GM11168 (cell line): Measurements from ENCODE around the gene EXD3.

ENCODE experiments used
- in situ Hi-C: fragments of 300-500 bp; cut with MboI; formaldehyde crosslinking; loops from one replicate; pipeline ENCODE4 v1.12.0; 2022; ENCODE audit warnings: low sequenced_read_pairs; ENCODE audit not compliant: unreplicated experiment

Gene EXD3

DNA sequence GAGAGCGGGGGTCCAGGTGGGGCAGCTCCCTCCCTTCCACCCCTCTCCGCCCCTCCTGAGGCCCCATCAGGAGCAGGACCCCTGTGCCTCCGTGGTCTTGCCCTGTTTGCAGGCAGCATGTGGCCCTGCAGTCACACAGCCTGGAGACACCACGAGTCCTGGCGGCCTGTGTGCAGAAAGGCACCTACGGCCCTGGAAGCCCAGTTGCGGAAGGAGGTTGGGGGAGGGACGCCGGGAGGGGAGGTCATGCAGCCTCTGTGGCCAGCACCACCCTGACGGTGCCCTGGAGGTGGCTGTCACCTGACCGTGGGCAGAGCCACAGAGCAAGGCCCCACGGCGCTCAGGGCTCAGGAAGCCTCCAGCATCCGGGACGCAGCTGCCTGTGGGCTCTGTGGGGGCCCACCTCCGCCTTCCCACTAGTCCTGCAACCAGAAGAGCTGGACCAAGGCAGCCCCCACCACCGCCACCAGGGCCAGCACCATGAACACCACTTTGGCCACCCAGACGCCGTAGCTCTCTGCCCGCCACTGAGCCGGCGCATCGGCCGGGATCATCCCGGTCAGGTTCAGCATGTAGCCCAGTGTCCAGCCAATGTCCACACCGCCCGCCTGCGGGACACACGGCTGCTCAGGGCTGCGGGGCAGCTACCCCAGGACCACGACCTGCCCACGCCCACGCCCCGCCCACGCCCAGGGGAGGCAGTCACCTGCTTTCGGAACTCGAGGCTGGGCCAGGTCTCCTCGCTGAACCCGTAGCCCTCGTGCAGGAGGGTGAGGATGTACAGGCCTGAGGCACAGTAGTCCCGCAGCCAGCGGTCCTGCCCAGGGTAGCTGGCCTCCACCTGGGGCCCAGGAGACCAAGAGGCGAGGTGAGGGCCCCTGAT lies 11.8 kb upstream of the EXD3 start:
- in situ Hi-C loops, result no loop called here

DNA sequence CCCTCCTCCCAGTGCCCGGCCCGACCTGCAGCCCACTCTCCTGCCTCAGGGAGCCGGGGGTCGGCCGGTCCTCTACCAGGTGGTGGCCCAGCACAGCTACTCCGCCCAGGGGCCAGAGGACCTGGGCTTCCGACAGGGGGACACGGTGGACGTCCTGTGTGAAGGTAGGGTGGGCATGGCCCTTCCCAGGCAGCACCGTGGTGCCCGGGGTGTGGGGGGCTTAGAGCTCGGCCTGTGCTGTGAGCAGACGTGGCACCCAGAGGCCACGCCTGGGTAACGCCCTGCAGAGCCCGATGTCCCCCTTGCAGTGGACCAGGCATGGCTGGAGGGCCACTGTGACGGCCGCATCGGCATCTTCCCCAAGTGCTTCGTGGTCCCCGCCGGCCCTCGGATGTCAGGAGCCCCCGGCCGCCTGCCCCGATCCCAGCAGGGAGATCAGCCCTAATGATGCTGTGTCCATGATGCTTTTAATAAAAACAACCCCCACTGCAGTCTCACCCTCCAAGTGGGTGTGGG lies 11.0 kb upstream of the EXD3 start:
- in situ Hi-C loops, result no loop called here

DNA sequence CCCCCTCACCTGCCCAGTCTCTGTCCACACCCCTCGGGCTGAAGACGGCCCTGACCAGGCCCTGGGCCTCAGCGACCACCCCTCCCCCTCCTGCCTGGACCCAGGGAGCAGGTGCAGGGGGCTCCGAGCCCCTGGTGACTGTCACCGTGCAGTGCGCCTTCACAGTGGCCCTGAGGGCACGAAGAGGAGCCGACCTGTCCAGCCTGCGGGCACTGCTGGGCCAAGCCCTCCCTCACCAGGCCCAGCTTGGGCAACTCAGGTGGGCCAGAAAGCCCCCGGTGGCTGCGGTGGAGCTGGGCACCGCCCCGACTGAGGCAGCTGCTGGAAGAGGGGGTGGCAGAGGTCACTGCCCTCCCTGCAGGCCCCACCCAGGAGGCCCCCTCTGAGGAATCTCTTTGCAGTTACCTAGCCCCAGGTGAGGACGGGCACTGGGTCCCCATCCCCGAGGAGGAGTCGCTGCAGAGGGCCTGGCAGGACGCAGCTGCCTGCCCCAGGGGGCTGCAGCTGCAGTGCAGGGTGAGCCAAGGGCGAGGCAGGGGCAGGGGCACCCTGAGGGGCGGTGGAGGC lies 10.5 kb upstream of the EXD3 start:
- in situ Hi-C loops, result no loop called here

DNA sequence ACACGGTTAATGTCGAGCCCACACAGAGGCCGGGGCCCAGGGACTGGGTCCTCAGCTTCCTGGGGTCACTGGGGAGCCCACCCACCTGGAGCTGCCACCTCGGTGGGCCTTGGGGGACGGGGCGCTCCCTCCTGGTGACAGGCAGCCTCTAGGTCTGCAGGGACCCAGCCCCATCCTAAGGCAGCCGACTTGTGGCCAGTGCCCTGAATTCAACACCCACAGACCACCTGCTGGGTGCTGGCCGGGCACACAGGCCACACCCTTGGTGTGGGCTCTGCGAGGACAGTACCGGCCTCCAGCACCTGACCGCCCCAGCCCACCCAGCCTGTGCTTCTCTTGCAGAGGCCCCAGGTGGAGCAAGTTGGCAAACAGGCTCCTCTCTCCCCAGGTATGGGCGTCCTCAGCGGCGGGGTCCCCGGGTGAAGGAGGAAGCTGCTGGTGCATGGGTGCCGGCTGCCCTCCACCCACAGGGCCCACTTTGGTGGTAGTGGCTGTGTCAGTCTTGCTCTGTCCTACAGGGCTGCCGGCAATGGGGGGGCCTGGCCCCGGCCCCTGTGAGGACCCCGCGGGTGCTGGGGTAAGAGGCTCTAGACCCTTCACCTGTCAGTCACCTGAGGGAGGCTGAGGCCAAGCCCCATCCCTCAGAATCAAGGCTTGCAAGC lies 9.9 kb upstream of the EXD3 start:
- in situ Hi-C loops, result no loop called here

DNA sequence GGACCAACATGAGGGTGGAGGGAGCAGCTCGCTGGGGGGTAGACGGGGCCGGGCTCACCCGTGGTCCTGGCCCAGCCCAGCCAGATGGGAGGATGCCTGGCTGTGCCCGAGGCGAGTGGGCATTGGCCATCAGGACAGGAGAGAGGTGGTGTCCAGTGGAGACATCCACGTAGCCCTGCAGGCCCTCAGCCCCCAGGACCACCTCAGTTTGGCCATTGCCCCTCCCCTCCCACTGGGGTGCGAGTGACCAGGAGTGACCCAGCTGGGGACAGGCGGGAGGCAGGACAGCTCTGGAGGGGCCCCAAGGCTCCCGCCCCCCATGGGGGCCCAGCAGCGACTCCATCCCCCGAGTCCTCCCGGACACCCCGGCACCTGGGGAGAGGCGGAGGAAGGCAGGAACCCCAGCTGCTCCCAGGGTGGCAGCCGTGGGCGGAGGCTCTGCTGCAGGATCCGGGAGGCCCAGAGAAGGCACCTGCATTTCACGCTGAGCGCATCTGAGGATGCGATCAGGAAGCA lies 8.5 kb upstream of the EXD3 start:
- in situ Hi-C loops, result no loop called here

DNA sequence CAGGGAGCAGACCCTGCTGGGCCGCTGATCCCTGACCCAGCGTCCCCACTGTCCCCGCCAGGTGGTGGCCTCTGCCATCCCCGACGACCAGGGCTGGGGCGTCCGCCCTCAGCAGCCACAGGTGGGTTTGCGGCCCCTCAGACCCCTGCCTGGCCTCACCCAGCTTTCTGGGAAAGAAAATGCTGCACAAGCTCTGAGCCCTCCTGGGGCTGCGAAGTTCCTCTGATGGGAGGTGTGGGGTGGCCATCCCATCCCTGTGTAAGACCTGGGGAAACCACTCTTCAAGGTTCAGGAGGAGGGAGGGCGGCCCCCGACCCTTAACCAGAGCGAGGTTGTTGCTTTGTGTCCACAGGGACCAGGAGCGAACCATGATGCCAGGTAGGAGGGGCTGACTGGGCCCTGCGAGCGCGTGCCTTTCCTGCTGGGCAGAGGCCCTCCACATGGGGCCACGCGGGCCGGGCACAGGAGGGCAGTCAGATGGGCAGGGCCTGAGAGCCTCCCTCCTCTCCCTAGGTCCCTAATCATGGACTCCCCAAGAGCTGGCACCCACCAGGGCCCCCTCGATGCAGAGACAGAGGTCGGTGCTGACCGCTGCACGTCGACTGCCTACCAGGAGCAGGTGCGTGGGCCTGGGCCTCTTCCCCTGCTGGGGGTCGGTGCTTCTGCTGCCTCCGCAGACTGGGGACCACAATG lies 7.9 kb upstream of the EXD3 start:
- in situ Hi-C loops, result no loop called here

DNA sequence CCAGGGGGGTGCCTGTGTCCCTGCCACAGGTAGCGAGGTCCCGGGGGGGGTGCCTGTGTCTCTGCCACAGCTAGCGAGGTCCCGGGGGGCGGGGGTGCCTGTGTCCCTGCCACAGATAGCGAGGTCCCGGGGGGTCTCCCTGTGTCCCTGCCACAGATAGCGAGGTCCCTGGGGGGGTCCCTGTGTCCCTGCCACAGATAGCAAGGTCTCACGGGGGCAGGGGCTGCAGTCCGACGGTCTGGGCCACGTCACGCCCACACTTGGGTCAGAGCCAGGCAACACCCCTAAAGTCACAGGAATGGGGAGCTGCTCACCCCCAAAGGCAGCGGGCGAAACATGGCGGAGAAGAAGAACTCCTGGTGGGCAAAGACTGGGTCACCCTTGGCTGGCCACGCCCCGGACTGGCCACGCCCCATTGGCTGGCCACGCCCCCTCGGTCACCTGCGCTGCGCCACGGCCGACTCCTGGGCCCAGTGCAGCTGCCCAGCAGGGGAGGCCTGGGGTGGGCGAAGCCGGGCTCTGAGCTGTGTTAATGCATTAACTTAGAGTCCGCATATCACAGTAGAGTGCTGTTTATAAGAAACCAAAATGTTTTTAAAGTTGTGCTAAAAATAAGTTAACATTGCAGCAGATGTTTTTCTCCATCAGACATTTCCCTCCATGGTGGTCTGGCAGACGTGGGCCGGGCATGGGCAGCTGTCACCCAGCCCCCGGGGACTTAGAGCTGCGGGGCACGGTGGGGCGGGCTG lies 7.2 kb upstream of the EXD3 start:
- in situ Hi-C loops, result no loop called here

DNA sequence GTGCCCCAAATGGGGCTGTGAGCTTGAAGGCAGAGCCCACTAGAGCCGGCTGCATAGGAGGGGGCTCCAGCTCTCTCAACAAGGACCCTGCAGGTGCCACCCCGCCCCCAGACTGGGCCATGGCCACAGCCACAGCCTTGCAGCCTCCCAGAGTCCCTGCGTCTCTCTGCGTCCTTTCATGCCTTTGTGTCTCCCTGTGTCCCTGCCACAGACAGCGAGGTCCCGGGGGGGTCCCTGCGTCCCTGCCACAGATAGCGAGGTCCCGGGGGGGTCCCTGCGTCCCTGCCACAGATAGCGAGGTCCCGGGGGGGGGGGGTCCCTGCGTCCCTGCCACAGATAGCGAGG lies 6.6 kb upstream of the EXD3 start:
- in situ Hi-C loops, result no loop called here

DNA sequence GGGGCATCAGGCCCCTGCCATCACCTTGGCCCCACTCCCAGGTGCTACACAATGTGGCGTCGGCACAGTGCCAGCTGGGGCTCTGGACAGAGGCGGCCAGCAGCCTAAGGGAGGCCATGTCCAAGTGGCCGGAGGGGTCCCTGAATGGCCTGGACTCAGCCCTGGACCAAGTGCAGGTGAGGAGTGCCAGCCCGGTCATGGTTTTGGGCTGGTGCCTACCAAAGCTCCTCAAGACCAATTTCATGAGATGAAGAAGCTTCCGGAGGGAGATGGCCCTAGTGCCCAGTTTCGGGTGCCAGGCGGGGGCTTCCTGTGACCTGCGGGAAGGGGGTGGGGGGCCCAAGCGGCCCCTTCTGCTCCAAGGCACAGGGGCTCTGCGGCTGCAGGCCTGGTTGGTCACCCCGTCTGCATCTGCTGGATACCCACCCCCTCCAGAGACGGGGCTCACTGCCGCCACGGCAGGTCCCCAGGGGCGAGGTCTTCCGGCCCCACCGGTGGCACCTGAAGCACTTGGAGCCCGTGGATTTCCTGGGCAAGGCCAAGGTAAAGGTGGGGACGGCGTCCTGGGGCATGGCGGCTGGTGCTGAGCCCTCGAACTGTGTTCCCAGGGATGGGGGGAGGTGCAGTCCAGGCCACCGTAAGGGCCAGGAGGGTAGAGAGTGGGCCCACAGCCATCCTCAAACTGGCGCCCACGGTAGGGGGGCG lies 6.0 kb upstream of the EXD3 start:
- in situ Hi-C loops, result no loop called here

DNA sequence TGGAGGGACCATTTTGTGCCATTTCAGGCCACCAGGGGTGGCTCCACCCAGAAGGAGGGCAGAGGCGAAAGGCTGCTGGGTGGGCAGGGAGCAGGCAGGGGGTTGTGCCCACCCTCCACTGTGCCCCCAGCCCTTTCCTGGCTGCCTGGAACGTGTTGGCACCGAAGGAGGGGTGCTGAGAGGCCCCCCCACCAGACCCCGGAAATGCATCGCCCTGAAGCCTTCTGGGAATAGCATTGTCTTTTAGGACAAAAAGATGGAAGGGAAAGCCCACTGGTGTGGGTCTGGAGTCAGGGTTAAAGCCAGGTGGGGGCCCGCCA lies 5.3 kb upstream of the EXD3 start:
- in situ Hi-C loops, result no loop called here

DNA sequence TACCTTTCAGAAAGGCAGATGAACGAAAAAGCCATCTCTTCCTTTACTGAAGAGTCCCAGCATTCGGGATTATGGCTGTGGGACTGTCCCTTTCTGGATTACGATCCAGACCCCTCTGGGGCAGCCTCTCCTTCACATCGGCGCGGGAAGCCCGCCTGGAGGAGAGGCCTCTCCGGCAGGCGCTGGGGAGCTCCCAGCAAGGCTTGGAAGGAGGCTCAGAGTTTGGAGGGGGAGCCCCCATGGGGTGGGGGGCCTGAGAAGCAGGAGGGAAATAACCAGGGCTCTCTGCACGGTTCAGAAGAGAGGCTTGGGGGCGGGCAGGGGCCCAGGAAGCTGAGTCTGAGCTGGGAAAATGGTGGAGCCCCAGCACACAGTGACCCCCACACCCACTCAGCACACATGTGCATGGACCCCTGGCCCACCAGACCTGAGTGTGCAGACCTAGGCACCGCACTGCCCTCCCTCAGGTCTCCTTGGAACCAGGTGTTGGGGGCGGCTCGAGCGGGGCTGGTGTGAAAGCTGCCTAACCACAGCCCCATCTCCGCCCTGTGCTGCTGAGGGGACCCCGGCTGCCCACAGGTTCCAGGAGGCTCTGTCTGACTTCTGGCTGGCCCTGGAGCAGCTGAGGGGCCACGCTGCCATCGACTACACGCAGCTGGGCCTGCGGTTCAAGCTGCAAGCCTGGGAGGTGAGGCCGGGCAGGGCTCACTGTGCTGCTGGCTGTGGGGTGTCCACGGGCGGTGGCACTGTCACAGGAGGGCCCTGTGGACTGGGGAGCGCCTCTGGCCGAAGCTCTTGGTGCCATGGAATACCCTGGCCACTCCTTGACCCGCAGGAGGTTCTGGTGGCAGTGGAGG lies 4.7 kb upstream of the EXD3 start:
- in situ Hi-C loops, result no loop called here

DNA sequence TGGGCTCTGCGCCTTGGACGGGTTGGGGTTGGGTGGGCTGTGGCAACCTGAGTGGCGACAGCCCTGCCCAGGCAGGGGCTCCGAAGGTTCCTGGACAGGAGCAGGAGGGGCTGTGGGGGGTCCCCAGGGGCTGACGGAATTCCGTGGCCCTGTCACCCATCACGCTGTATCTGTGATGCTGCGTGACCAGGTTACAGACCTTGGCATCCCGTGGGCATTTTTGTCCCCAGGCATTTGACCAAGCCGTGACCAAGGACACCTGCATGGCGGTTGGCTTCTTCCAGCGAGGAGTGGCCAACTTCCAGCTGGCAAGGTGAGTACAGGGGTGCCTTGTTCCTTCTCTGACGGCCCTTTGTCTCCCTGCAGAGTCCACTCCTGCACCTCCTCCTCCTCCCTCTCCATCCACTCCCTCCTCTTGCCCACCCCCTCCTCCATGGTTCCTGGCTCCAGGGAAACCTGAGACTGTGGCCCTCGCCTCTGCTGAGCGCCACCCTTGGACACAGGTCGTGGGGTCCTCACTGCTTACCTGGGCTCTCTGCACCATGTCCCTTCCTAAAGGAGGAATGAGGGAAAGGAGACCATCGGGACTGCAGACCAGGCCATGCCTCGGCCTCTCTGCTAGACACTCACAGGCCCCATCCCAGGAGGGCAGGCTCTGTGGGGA lies 3.2 kb upstream of the EXD3 start:
- in situ Hi-C loops, result no loop called here

DNA sequence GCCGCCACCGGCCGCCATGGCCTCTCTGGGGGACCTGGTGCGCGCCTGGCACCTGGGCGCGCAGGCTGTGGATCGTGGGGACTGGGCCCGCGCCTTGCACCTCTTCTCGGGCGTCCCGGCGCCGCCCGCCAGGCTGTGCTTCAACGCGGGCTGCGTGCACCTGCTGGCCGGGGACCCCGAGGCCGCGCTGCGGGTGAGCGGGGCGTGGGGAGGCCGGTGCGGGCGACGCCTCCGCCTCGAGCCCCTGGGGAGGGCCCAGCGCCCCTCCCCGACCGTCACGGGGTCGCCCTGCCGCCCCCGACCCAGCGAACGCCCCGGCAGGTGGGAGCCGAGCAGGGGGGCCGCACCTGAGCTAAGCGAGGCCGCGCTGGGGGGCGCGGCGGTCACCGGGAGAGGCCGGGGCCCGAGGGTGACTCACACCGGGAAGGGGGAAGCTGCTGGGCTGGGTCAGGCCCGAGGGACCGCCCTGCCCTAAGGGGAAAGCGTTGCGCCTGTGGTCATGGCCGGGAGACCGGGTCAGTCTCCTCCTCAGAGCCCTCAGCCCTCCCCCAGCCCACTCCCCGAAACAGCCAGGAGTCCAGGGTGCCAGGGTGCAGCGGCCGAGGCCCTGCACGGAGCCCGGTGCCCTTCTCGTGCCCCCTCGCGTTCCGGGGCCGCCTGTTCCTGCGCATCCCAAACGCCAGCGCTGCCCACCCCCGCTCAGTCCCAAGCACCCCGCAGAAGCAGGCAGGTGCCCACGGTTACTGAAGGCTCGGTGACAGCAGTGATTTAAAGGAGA lies 741 bp upstream of the EXD3 start:
- in situ Hi-C loops, result loop anchor here (25.0 kb wide), 1 partner anchor 311 kb away; the partner anchor contains the start of gene DPP7

DNA sequence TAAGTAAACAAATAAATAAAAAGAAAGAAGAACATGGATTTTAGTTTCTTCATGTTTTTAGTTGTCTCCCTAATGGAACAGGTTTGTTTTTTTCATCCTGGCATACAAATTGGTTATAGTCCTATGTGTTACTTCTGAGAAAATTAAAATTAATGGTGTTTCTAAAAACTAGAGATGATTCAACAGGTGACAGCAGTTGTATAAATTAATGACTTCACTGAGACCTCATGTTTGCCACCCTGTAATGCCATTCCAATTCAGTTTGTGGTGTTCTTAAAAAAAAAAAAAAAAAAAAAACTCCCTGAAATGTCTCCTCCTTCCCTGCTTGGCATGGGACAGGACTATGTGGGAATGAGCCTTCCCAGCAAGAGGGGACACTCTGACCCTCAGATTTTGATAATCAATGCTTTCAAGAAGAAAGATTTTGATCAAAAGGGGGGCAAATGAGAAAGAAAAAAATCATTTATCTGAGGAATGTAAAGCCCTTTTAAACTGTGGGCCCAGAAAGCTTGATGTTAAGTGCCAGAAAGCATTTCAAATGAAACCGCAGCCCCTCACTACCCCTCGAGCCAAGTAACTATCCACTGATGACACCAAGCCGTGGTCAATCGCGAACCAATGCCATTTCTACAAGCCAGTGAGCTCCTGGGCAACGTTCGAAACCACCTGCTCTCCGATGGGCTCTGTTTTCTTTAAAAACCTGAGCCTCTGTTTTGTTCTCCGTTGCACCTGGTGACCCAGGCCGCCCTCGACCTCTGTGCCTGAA lies 941 bp downstream of the EXD3 start:
- in situ Hi-C loops, result loop anchor here (25.0 kb wide), 1 partner anchor 310 kb away; the partner anchor contains the start of gene DPP7

DNA sequence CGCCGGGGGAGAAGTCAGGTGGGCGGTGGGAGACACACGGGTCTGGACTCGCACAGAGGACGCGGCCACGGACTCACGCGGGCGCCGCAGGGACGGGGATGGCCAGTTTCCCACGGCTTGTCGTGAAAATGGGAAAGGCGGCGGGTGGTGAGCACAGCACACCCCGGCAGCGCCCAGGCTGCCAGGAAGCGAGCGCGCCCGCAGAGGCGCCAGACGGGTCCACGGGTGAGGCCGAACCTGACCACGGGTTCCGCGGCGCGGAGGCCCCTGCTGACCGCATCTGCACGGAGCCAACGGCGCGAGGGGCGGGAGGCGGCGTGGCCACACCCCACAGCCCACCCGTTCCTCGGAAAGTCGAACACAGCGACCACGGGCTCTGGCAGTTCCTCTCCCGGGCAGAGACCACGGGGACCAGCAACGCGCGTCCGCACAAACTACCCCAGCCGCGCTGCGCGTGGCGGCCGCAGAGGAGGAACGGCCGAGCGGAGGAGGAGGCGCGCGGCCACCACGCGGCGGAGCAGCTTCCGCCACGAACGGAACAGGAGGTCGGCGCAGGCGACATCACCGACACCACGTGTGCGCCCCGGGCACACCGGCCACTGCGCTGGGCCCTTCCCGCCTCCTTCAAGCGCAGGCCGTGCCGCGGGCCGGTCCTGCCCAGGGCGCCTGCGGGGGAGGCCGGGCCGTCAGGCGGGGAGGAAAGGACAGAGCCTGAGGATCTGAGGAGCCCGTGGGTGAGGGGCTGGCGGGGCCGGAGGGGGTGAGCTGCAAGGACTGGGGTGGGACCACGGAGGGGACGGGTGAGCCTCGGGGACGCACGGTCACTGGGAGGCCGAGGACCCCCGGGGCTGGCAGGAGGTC lies 5.6 kb downstream of the EXD3 start:
- in situ Hi-C loops, result loop anchor here (25.0 kb wide), 1 partner anchor 305 kb away; the partner anchor contains the start of gene DPP7
